ENCODE results near the gene PIK3R6. TPM values are rescaled to one million over a fixed set of nuclear protein-coding genes. Genes with fewer than 3 reads are reported as not detected.

PIK3R6 gene
- total and polyA plus RNA-seq, 3 donors from 2014 or later: 1.3 to 2.6 (median 2.5) TPM

- Histone ChIP-seq H3K4me3 (no peak overlapping the region), H3K27me3 (no peaks in the 10 kb centered on the region), H3K27ac (no peak overlapping the region), H3K9me3 (no peaks in the 10 kb centered on the region), H3K36me3 (ENCODE audit: low read depth, missing control alignments) (no peaks in the 10 kb centered on the region), H3K4me1 (no peaks in the 10 kb centered on the region)
- no peak for DNase-seq
- intact Hi-C loops (cut with DNase I; ENCODE audit: low total_unique reads): no loop called here
- TF ChIP-seq CTCF (IDR thresholded peaks at IDR 0.05) (no peak), POLR2A (IDR thresholded peaks at IDR 0.05) (no peak)
- WGBS, 2 donors: 80 to 81% methylated on average over 17 of the region's 17 CpGs
Observed at GRCh38 chr17:8855477-8856204, 11.8 kb downstream of the PIK3R6 start.

GRCh38 chr17:8851600-8851999, 15.9 kb downstream of the PIK3R6 start:
- Histone ChIP-seq H3K27me3 (no peaks in the 10 kb centered on the region), H3K9me3 (no peaks in the 10 kb centered on the region), H3K4me3 (no peak overlapping the region), H3K36me3 (ENCODE audit: low read depth, missing control alignments) (no peaks in the 10 kb centered on the region), H3K27ac (no peak overlapping the region), H3K4me1 (no peaks in the 10 kb centered on the region)
- intact Hi-C loops (cut with DNase I; ENCODE audit: low total_unique reads): no loop called here
- WGBS, 2 donors: 60 to 71% methylated on average over 5 of the region's 5 CpGs
- TF ChIP-seq POLR2A (IDR thresholded peaks at IDR 0.05): no peak
- no peak for TF ChIP-seq CTCF (IDR thresholded peaks at IDR 0.05)
- DNase-seq: no peak

- intact Hi-C loops (cut with DNase I; ENCODE audit: low total_unique reads): no loop called here
- WGBS, 2 donors: 84 to 90% methylated on average over 4 of the region's 4 CpGs
- no peaks in the 10 kb centered on the region for H3K27me3 ChIP-seq
- H3K36me3 ChIP-seq (ENCODE audit: low read depth, missing control alignments): no peaks in the 10 kb centered on the region
- no peak overlapping the region for H3K27ac ChIP-seq
- TF ChIP-seq CTCF (IDR thresholded peaks at IDR 0.05): no peak
- TF ChIP-seq POLR2A (IDR thresholded peaks at IDR 0.05): no peak
- H3K4me1 ChIP-seq: no peaks in the 10 kb centered on the region
- no peaks in the 10 kb centered on the region for H3K9me3 ChIP-seq
- no peak overlapping the region for H3K4me3 ChIP-seq
- DNase-seq: no peak
Observed at GRCh38 chr17:8849311-8850041, 18.0 kb downstream of the PIK3R6 start.

GRCh38 chr17:8847891-8848290, 19.6 kb downstream of the PIK3R6 start:
- no peak for DNase-seq
- H3K9me3 ChIP-seq: no peaks in the 10 kb centered on the region
- intact Hi-C loops (cut with DNase I; ENCODE audit: low total_unique reads): no loop called here
- 43 to 67% methylated on average over 2 of the region's 2 CpGs for WGBS, 2 donors
- no peaks in the 10 kb centered on the region for H3K36me3 ChIP-seq (ENCODE audit: low read depth, missing control alignments)
- H3K4me1 ChIP-seq: no peaks in the 10 kb centered on the region
- no peak for TF ChIP-seq CTCF (IDR thresholded peaks at IDR 0.05)
- TF ChIP-seq POLR2A (IDR thresholded peaks at IDR 0.05): no peak
- H3K4me3 ChIP-seq: no peak overlapping the region
- H3K27ac ChIP-seq: no peak overlapping the region
- no peaks in the 10 kb centered on the region for H3K27me3 ChIP-seq

All from testis (tissue), 3 donors.